DND-41 (cell line): ENCODE results near the gene RNF217.

Source experiments
- CTCF ChIP-seq: IDR thresholded peaks from 2 replicates; pipeline ENCODE4 v1.5.1; 2012; ENCODE audit warnings: borderline replicate concordance, low read length, moderate library complexity, mild to moderate bottlenecking; ENCODE audit not compliant: poor library complexity, severe bottlenecking; ENCODE audit errors: extremely low read depth
- EZH2 ChIP-seq: IDR thresholded peaks from 3 replicates; pipeline ENCODE4 v1.6.1; 2012; ENCODE audit warnings: borderline replicate concordance, low read depth, mild to moderate bottlenecking, moderate library complexity, low read length, inconsistent platforms; ENCODE audit not compliant: severe bottlenecking

GRCh38 chr6:125075741-125076481, 113.7 kb downstream of the RNF217 start:
- TF ChIP-seq CTCF (no peak), EZH2 (no peak)
